Osteocyte (in vitro differentiated cells): ENCODE measurements around the gene ARHGAP22. TPM values are rescaled to one million over a fixed set of nuclear protein-coding genes. Genes with fewer than 3 reads are reported as not detected.
A peak's percentile ranks its signal among the peaks of the same experiment; 100 is the strongest.

Source experiments
- DNase-seq: peaks from one replicate; pipeline ENCODE4 v3.0.0; 2021; ENCODE audit warnings: mixed read lengths; ENCODE audit not compliant: unreplicated experiment; ENCODE audit errors: extremely low spot score
- H3K27ac Mint-ChIP-seq: one replicate; pipeline ENCODE4 v1.8.0; 2021; ENCODE audit warnings: mild to moderate bottlenecking, mixed read lengths; ENCODE audit not compliant: unreplicated experiment
- H3K27me3 Mint-ChIP-seq: one replicate; pipeline ENCODE4 v1.8.0; 2021; ENCODE audit warnings: mixed read lengths; ENCODE audit not compliant: unreplicated experiment
- H3K36me3 Mint-ChIP-seq: one replicate; pipeline ENCODE4 v1.8.0; 2021; ENCODE audit warnings: mixed read lengths; ENCODE audit not compliant: unreplicated experiment
- H3K4me1 Mint-ChIP-seq: one replicate; pipeline ENCODE4 v1.8.0; 2021; ENCODE audit warnings: mixed read lengths; ENCODE audit not compliant: unreplicated experiment
- H3K4me3 Mint-ChIP-seq: one replicate; pipeline ENCODE4 v1.8.0; 2021; ENCODE audit warnings: mild to moderate bottlenecking, moderate library complexity, mixed read lengths; ENCODE audit not compliant: unreplicated experiment
- H3K9me3 Mint-ChIP-seq: one replicate; pipeline ENCODE4 v1.8.0; 2021; ENCODE audit warnings: mixed read lengths; ENCODE audit not compliant: unreplicated experiment
- total RNA-seq: library from RNA; stranded (reverse); gene quantifications from 2 replicates; pipeline ENCODE4 v1.2.1, GENCODE V29; 2021
- TF ChIP-seq, protein P1 (sequence below): fragments of 200-600 bp; sonication (generic); IDR thresholded peaks from 2 replicates; pipeline ENCODE4 v1.5.0; 2021; ENCODE audit warnings: antibody characterized with exemption, mild to moderate bottlenecking, moderate library complexity

Gene ARHGAP22
- total RNA-seq, 1 donor from 2014 or later: 0.64 TPM

DNA sequence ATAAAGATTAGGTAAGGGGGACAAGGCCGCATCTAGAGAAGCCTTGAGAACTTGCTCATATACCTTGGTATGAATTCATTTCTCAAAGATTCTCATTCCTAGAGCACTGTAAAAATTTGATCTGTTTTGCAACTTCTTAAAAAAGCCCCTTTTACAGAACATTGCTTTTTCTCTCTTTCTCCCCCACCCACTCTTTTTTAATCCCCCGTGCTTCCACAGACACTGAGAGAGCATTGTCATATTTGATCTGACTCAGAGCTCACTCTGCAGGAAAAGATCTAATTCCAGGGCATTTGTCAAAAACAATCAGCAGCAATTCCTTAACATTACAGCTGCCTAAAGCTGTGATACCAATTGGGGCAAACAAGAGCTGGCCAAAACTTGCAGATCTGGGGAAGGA, 92.0 kb downstream of the ARHGAP22 start:
- TF ChIP-seq, protein P1, sequence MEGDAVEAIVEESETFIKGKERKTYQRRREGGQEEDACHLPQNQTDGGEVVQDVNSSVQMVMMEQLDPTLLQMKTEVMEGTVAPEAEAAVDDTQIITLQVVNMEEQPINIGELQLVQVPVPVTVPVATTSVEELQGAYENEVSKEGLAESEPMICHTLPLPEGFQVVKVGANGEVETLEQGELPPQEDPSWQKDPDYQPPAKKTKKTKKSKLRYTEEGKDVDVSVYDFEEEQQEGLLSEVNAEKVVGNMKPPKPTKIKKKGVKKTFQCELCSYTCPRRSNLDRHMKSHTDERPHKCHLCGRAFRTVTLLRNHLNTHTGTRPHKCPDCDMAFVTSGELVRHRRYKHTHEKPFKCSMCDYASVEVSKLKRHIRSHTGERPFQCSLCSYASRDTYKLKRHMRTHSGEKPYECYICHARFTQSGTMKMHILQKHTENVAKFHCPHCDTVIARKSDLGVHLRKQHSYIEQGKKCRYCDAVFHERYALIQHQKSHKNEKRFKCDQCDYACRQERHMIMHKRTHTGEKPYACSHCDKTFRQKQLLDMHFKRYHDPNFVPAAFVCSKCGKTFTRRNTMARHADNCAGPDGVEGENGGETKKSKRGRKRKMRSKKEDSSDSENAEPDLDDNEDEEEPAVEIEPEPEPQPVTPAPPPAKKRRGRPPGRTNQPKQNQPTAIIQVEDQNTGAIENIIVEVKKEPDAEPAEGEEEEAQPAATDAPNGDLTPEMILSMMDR: no peak
- Mint-ChIP-seq H3K9me3 (peaks cover 18% of the 10 kb centered on the region), H3K4me3 (no peak overlapping the region), H3K36me3 (no peaks in the 10 kb centered on the region), H3K27me3 (no peaks in the 10 kb centered on the region), H3K4me1 (peaks cover 11% of the 10 kb centered on the region), H3K27ac (no peak overlapping the region)
- DNase-seq: no peak

DNA sequence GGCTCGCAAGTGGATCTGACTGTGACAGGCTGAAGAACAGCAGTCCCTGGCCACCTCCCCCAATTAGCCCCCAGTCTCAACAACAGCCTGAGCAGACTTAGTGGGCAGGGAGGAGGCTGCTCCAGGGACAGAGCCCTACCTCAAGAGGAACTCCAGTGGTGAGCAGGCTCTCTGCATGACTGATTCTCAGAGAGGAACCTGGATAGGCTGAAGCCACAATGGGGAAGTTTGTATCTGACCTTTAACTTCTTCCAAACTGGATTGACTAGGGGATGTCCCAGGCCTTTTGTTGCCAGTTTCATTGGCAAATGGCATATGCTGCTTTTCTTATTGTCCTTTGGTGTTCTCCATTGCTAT, 93.0 kb downstream of the ARHGAP22 start:
- Mint-ChIP-seq H3K9me3 (peaks cover 18% of the 10 kb centered on the region), H3K27me3 (no peaks in the 10 kb centered on the region), H3K4me3 (no peak overlapping the region), H3K4me1 (peaks cover 17% of the 10 kb centered on the region), H3K27ac (no peak overlapping the region), H3K36me3 (no peaks in the 10 kb centered on the region)
- TF ChIP-seq, protein P1: no peak
- DNase-seq: peak; percentile 57

DNA sequence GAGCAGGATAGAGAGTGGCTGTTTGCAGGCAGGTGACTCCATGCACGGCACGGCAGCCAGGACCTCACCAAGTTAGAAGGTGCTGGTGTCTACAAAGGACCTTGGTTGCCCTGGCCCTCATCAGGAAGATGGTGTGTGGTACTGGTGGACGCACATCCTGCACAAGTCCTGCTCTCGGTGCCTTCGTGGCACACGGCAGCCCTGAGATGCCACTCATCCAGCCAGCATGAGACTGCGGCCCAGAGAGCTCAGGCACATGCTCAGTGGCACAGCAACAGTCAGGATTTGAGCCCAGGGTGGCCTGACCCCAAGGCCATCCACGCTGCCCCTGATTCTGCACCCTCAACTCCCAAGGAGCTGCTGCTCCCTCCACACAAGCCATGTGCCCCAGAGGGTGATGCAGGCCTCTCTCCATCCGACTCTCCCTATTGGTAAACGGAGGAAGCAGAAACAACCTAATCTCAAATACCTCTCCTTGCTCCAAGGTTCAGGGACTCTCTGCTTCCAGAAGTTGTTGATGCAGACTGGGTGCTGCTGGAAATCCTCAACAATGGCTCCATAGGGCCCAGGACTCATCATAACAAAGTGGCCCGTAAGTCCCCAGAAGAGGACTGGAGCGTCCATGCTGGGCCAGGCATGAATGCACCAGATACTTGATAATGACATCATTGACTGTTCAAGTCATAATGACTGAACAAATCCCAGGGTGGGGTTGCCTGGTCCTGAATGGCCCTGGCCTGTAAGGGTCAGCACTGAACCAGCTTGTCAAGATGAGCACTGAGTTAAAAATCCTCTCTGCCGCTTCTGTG, 93.6 kb downstream of the ARHGAP22 start:
- H3K36me3 Mint-ChIP-seq: no peaks in the 10 kb centered on the region
- peak; percentile 68 for DNase-seq
- H3K9me3 Mint-ChIP-seq: peaks cover 18% of the 10 kb centered on the region
- H3K4me3 Mint-ChIP-seq: no peak overlapping the region
- TF ChIP-seq, protein P1: no peak
- H3K4me1 Mint-ChIP-seq: peaks cover 17% of the 10 kb centered on the region
- H3K27ac Mint-ChIP-seq: no peak overlapping the region
- H3K27me3 Mint-ChIP-seq: no peaks in the 10 kb centered on the region

DNA sequence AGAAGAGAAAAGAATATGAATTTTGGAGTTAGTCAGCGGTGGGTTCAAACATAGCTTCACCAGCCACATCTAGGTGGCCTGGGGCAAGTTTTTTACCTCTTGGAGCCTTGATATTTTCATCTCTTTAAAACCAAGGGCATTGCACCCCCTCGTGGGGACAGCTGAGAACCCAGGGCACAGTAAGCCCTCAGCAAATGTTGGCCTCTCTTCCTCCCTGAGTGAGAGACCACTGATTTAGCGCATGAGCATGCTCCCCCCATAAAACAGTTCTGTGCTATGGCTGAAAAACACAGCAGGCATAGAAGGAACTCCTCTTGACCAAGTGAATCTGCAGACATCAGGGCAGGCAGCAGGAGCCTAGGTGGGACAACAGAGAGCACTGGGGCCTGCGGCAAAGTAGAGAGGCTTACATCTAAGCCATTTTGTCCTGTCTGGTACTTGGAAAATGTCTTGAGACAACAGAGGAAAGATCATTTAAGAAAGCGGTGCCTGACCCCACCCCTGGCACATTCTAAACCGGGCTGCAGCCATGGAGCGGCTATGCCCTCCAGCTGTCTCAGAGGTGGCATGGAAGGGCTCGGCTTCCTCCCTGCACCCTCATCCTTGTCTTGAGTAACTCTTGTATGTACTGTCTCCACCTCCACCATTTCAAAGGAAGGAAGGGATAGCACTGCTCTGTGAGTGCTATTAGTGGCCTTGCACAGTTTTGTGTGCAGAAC, 94.7 kb downstream of the ARHGAP22 start:
- H3K36me3 Mint-ChIP-seq: no peaks in the 10 kb centered on the region
- H3K9me3 Mint-ChIP-seq: peaks cover 14% of the 10 kb centered on the region
- no peaks in the 10 kb centered on the region for H3K27me3 Mint-ChIP-seq
- TF ChIP-seq, protein P1: peak; percentile 54
- no peak overlapping the region for H3K27ac Mint-ChIP-seq
- peaks cover 17% of the 10 kb centered on the region for H3K4me1 Mint-ChIP-seq
- DNase-seq: peak; percentile 57
- H3K4me3 Mint-ChIP-seq: no peak overlapping the region
